ENCODE measurements around the gene ZNF652.
"Not testable (repeated sequence)": the region's sequence is repeated elsewhere in the genome, so short reads cannot be mapped to it uniquely, and the experiment has no call there.

Gene ZNF652

DNA sequence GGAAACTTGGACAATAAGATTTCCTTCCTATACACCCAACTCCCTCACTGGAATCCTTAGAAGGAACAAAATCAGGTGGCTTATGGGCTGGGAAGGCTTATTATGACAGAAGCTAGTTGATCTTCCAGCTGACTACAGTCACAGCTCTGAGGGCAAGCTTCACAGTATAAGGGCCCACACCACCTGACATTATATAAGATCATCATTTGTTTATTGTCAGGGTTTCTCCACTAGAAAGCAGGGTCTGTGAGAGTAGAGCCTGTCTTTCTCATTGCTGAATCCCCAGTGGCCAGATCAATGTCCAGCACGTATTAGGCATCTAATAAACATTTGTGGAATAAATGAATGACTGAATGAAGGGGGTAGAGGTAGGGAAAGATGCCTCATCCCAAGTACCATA lies 73.7 kb downstream of the ZNF652 start:
- no peaks in the 10 kb centered on the region for H3K9me3 Mint-ChIP-seq
- H3K27me3 Mint-ChIP-seq: no peaks in the 10 kb centered on the region
- no peak overlapping the region for H3K27ac Mint-ChIP-seq
- no peak overlapping the region for H3K4me3 Mint-ChIP-seq
- DNase-seq: no peak
- H3K36me3 Mint-ChIP-seq (ENCODE audit: low read depth): no peaks in the 10 kb centered on the region
- peaks cover 2% of the 10 kb centered on the region for H3K4me1 Mint-ChIP-seq
- no peak for ATAC-seq

DNA sequence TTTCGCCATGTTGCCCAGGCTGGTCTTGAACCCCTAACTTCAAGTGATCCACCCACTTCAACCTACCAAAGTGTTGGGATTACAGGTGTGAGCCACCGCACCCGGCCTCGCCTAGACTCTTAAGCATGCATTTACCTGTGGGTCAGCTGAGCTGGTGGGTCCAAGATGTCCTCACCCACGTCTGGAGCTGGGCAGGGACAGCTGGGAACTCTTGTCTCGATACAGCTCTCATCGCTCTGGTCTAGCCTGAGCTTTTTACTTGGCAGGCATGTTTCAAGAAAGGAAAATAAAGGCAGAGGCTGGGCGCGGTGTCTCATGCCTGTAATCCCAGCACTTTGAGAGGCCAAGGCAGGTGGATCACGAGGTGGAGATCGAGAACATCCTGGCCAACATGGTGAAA lies 74.6 kb downstream of the ZNF652 start:
- no peaks in the 10 kb centered on the region for H3K27me3 Mint-ChIP-seq
- no peaks in the 10 kb centered on the region for H3K4me1 Mint-ChIP-seq
- no peaks in the 10 kb centered on the region for H3K9me3 Mint-ChIP-seq
- no peak for ATAC-seq
- H3K4me3 Mint-ChIP-seq: no peak overlapping the region
- no peaks in the 10 kb centered on the region for H3K36me3 Mint-ChIP-seq (ENCODE audit: low read depth)
- no peak overlapping the region for H3K27ac Mint-ChIP-seq
- DNase-seq: no peak

DNA sequence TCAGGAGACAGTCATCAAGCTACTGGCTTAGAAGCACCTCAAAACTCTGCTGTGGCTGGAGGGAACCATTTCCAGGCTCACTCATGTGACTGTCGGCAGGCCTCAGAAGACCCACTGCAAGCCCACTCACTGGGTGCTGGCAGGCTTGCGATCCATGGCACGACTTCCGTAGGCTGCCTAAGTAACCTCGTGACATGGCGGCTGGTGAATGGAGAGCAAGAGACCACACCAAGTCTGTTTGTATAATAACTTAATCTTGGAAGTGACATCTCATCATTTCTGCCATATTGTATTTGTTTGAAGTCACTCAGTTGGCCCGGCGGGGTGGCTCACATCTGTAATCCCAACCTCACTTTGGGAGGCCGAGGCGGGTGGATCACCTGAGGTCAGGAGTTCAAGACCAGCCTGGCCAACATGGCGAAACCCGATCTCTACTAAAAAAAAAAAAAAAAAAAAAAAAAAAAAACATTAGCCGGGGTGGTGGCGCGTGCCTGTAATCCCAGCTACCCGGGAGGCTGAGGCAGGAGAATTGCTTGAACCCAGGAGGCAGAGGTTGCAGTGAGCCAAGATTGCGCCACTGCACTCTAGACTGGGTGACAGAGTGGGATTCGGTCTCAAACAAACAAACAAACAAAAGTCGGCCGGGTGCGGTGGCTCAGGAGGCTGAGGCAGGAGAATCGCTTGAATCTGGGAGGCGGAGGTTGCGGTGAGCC lies 75.6 kb downstream of the ZNF652 start:
- H3K4me1 Mint-ChIP-seq; H3K27ac Mint-ChIP-seq; H3K36me3 Mint-ChIP-seq (ENCODE audit: low read depth); DNase-seq; H3K9me3 Mint-ChIP-seq; H3K27me3 Mint-ChIP-seq; ATAC-seq; H3K4me3 Mint-ChIP-seq: not testable (repeated sequence)

DNA sequence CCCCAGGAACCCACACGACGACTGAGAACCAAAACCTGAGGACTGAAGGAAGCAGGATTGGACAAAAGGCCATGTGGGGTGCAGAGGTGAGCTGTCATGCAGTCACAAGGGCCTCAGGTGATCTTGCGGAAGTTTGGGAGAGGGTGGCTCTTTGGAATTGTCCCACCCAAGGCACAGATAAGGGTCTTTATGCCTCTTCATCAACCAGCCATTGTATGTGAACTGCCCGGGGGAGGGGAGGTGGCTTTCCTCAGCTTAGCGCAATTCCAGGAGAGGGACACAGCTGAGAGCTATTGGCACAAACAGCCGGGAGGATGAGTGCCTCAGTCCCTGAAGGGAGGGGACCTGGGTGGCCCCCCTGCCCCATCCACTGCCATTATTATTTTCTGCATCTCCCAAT lies 76.3 kb downstream of the ZNF652 start:
- no peak overlapping the region for H3K4me3 Mint-ChIP-seq
- H3K4me1 Mint-ChIP-seq: no peaks in the 10 kb centered on the region
- H3K36me3 Mint-ChIP-seq (ENCODE audit: low read depth): no peaks in the 10 kb centered on the region
- H3K27me3 Mint-ChIP-seq: no peaks in the 10 kb centered on the region
- no peak overlapping the region for H3K27ac Mint-ChIP-seq
- H3K9me3 Mint-ChIP-seq: no peaks in the 10 kb centered on the region
- DNase-seq: no peak
- no peak for ATAC-seq

DNA sequence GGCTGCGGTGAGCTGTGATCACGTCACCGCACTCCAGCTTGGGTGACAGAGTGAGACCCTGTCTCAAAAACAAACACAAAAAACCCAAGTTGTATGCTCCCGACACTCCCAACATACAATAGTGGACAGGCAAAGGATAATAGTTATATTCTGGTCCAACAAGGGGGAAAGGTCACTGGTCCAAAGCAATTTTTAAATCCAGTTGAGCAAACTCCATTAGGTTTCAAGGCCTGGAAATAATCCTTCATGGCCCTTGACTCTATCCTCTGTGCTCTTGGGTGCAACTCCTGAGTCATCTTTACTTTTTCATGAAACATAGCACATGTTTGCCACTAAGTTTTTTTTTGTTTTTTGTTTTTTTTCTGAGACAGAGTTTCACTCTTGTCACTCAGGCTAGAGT lies 81.1 kb downstream of the ZNF652 start:
- Mint-ChIP-seq H3K27ac (no peak overlapping the region), H3K9me3 (no peaks in the 10 kb centered on the region), H3K36me3 (ENCODE audit: low read depth) (no peaks in the 10 kb centered on the region), H3K27me3 (no peaks in the 10 kb centered on the region), H3K4me1 (no peaks in the 10 kb centered on the region), H3K4me3 (no peak overlapping the region)
- no peak for ATAC-seq
- DNase-seq: no peak

GRCh38 chr17:49280061-49280460 lies 82.0 kb downstream of the ZNF652 start:
- DNase-seq (no peak), ATAC-seq (no peak)
- Mint-ChIP-seq H3K4me3 (no peak overlapping the region), H3K36me3 (ENCODE audit: low read depth) (no peaks in the 10 kb centered on the region), H3K9me3 (no peaks in the 10 kb centered on the region), H3K27me3 (no peaks in the 10 kb centered on the region), H3K27ac (no peak overlapping the region), H3K4me1 (no peaks in the 10 kb centered on the region)

DNA sequence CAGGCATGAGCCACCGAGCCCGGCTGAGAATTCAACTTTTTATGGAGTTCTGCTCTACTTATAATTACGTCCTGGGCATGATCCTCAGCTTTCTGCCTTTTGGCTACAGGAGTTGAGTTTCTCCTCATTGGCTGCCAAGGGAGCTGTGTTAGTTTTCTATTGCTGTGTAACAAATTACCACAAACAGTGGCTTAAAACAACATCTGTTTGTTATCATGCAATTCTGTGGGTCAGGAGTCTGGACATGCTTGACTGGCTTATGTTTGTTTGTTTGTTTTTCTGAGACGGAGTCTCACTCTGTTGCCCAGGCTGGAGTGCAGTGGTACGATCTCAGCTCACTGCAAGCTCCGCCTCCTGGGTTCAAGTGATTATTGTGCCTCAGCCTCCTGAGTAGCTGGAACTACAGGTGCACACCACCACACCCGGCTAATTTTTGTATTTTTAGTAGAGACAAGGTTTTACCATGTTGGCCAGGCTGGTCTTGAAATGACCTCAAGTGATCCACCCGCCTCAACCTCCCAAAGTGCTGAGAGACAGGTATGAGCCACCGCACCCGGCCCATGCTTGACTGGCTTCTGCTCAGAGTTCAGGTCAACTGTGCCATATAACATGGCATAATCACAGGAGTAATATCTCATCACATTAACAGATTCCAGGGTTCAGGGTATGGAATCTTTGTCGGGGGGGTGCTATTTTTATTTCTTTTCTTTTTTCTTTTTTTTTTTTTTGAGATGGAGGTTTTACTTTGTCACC lies 82.6 kb downstream of the ZNF652 start:
- not testable (repeated sequence) for H3K36me3 Mint-ChIP-seq (ENCODE audit: low read depth); H3K27me3 Mint-ChIP-seq; H3K4me1 Mint-ChIP-seq

GRCh38 chr17:49278076-49278475 lies 84.0 kb downstream of the ZNF652 start:
- no peaks in the 10 kb centered on the region for H3K9me3 Mint-ChIP-seq
- no peak for ATAC-seq

More for the DNA sequence above, 82.6 kb downstream of the ZNF652 start:
- H3K4me3 Mint-ChIP-seq, ATAC-seq, H3K27ac Mint-ChIP-seq, H3K9me3 Mint-ChIP-seq, DNase-seq: not testable (repeated sequence)

DNA sequence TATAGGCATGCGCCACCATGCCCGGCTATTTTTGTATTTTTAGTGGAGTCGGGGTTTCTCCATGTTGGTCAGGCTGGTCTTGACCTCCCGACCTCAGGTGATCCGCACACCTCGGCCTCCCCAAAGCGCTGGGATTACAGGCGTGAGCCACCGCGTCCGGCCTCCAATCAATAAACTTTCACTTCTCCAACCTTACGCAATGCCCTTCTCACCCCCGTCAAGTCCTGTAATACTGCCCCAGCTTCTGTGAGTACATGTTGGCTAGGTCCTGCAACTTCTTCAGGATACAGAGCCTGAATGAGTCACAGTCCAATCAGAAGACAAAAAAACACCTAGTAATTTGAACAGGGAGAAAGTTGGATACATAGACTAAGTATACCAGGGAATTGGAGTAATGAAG lies 84.4 kb downstream of the ZNF652 start:
- DNase-seq (no peak), ATAC-seq (no peak)
- Mint-ChIP-seq H3K4me3 (no peak overlapping the region), H3K27me3 (no peaks in the 10 kb centered on the region), H3K9me3 (no peaks in the 10 kb centered on the region), H3K36me3 (ENCODE audit: low read depth) (no peaks in the 10 kb centered on the region), H3K27ac (no peak overlapping the region), H3K4me1 (no peaks in the 10 kb centered on the region)

More at GRCh38 chr17:49278076-49278475, 84.0 kb downstream of the ZNF652 start:
- H3K4me3 Mint-ChIP-seq: no peak overlapping the region
- no peaks in the 10 kb centered on the region for H3K27me3 Mint-ChIP-seq
- H3K4me1 Mint-ChIP-seq: no peaks in the 10 kb centered on the region
- no peaks in the 10 kb centered on the region for H3K36me3 Mint-ChIP-seq (ENCODE audit: low read depth)
- DNase-seq: no peak
- no peak overlapping the region for H3K27ac Mint-ChIP-seq

- not testable (repeated sequence) for H3K27ac Mint-ChIP-seq; H3K9me3 Mint-ChIP-seq; DNase-seq; H3K4me3 Mint-ChIP-seq; ATAC-seq; H3K27me3 Mint-ChIP-seq; H3K4me1 Mint-ChIP-seq; H3K36me3 Mint-ChIP-seq (ENCODE audit: low read depth)
Measured at GRCh38 chr17:49275981-49276380, 86.1 kb downstream of the ZNF652 start.

DNA sequence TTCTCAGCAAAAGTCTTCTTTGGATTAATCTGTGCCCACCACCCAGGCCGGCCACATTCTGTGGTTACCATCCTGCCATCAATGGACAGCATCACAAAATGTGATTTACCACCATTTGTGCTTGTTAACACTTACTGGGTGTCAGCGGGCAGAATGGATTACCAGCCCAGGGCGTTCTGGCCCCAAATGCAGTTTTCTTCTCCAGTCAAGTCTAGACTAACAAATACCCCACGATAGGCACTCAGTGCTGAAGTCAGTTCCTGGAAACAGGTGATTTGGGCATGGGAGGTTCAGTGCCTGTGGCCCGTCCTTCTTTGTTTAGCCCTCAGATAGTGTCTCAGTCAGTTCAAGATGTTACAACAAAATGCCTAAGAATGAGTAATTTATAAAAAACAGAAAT lies 92.7 kb downstream of the ZNF652 start:
- Mint-ChIP-seq H3K9me3 (no peaks in the 10 kb centered on the region), H3K27ac (no peak overlapping the region), H3K4me1 (no peaks in the 10 kb centered on the region), H3K27me3 (peaks cover 2% of the 10 kb centered on the region), H3K4me3 (no peak overlapping the region), H3K36me3 (ENCODE audit: low read depth) (no peaks in the 10 kb centered on the region)
- ATAC-seq: no peak
- DNase-seq: no peak

DNA sequence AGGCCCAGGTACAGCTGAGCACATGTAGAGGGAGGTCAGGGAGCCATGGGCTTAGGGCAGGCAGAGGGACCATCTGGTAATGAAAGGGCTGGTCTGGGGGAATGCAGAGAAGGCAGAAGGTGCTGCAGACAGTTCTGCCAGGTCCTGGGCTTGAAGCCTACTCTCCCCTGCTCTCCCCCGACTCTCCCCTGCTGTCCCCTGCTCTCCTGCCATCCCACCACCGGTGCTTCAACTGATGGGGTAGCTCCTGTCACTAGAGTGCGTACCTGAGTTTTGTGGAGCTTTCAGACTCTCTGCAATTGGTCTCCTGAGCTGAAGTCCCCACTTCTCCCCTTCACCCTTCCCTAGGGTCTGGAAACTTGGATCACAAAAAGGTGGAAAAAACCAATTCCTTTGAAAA lies 94.1 kb downstream of the ZNF652 start:
- Mint-ChIP-seq H3K27me3 (peaks cover 2% of the 10 kb centered on the region), H3K4me1 (no peaks in the 10 kb centered on the region), H3K4me3 (no peak overlapping the region), H3K36me3 (ENCODE audit: low read depth) (no peaks in the 10 kb centered on the region), H3K27ac (no peak overlapping the region), H3K9me3 (no peaks in the 10 kb centered on the region)
- DNase-seq: no peak
- ATAC-seq: no peak

DNA sequence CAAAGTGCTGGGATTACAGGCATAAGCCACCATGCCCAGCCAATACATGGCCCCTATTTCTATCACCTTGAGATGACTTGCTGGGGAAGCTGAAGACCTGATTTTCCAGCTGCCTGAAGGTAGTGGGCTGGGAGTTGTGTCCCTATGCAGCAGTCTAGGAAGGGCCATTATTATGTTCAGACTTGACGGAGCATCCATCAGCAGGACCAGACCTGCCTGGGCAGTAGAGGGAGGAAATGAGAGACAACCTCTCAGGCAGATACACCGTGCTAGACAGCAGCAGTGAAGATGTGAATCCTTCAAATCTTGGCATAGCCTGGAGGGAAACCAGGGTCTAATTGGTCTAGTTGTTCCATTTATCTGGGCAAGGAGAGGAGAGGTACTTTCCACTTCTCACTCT lies 95.8 kb downstream of the ZNF652 start:
- Mint-ChIP-seq H3K4me3 (no peak overlapping the region), H3K27ac (no peak overlapping the region)

DNA sequence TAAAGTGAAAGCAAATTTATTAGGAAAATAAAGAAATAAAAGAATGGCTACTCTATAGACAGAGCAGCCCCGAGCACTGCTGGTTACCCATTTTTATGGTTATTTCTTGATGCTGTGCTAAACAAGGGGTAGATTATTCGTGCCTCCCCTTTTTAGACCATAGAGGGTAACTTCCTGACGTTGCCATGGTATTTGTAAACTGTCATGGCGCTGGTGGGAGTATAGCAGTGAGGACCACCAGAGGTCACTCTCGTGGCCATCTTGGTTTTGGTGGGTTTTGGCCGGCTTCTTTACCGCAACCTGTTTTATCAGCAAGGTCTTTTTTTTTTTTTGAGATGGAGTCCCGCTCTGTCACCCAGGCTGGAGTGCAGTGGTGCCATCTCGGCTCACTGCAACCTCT lies 100.5 kb downstream of the ZNF652 start:
- H3K4me1 Mint-ChIP-seq: peaks cover 17% of the 10 kb centered on the region
- not testable (repeated sequence) for H3K27me3 Mint-ChIP-seq; H3K36me3 Mint-ChIP-seq (ENCODE audit: low read depth); ATAC-seq; DNase-seq; H3K27ac Mint-ChIP-seq; H3K9me3 Mint-ChIP-seq; H3K4me3 Mint-ChIP-seq

More for the DNA sequence above, 95.8 kb downstream of the ZNF652 start:
- ATAC-seq (no peak), DNase-seq (no peak)
- Mint-ChIP-seq H3K4me1 (peaks cover 1% of the 10 kb centered on the region), H3K27me3 (peaks cover 2% of the 10 kb centered on the region), H3K9me3 (no peaks in the 10 kb centered on the region), H3K36me3 (ENCODE audit: low read depth) (no peaks in the 10 kb centered on the region)

GRCh38 chr17:49260817-49261291 lies 101.2 kb downstream of the ZNF652 start:
- ATAC-seq (peak; percentile 4), DNase-seq (peak; percentile 54)
- Mint-ChIP-seq H3K9me3 (no peaks in the 10 kb centered on the region), H3K27ac (peak overlapping the region; percentile 77), H3K4me1 (peaks cover 17% of the 10 kb centered on the region), H3K27me3 (peaks cover 6% of the 10 kb centered on the region), H3K4me3 (peak overlapping the region; percentile 74), H3K36me3 (ENCODE audit: low read depth) (no peaks in the 10 kb centered on the region)

Data from activated naive CD8-positive, alpha-beta T cell treated with anti-CD3 and anti-CD28 coated beads, Interleukin-2, amount 50 U/mL, for 24 hours (primary cell).